Esophagus muscularis mucosa (tissue), 4 donors: Measurements from ENCODE around the gene TTN. TPM values are rescaled to one million over a fixed set of nuclear protein-coding genes. Genes with fewer than 3 reads are reported as not detected.

Experiments
- DNase-seq: peaks from one replicate; pipeline ENCODE4 v3.0.0-alpha.2; 2017; ENCODE audit errors: extremely low spot score
- H3K27ac ChIP-seq, 4 donors: fragments of 200-600 bp; sonication (generic); replicated peaks in 1 of 4; 1 replicate in 3 of 4; 2 replicates in 1 of 4; pipeline ENCODE4 v1.5.1; 2016 to 2019; ENCODE audit warnings: mild to moderate bottlenecking in 1 of 4
- H3K27me3 ChIP-seq, 4 donors: fragments of 200-600 bp; sonication (generic); one replicate each; pipeline versions ENCODE4 v1.5.1 to v1.6.0; 2016 to 2019
- H3K36me3 ChIP-seq, 4 donors: fragments of 200-600 bp; sonication (generic); one replicate each; pipeline ENCODE4 v1.5.1; 2016 to 2019
- H3K4me1 ChIP-seq, 4 donors: fragments of 200-600 bp; sonication (generic); one replicate each; pipeline ENCODE4 v1.5.1; 2016 to 2019
- H3K4me3 ChIP-seq, 4 donors: fragments of 200-600 bp; sonication (generic); 1 replicate in 2 of 4; 2 replicates in 2 of 4; pipeline ENCODE4 v1.5.1; 2016 to 2019; ENCODE audit warnings: mild to moderate bottlenecking in 4 of 4, moderate library complexity in 1 of 4
- H3K9me3 ChIP-seq, 4 donors: fragments of 200-600 bp; sonication (generic); 1 replicate in 3 of 4; 2 replicates in 1 of 4; pipeline ENCODE4 v1.5.1; 2016 to 2019
- EP300 ChIP-seq: sonication (generic); formaldehyde crosslinking; IDR thresholded peaks from one replicate; pipeline ENCODE4 v1.6.1; 2017; ENCODE audit warnings: antibody characterized with exemption
- POLR2A ChIP-seq: fragments of 450-650 bp; IDR thresholded peaks from one replicate; pipeline ENCODE4 v1.6.1; 2017; ENCODE audit warnings: antibody characterized with exemption, moderate library complexity, mild to moderate bottlenecking, low read depth
- POLR2AphosphoS5 ChIP-seq, 2 donors: sonication (generic); formaldehyde crosslinking; IDR thresholded peaks; one replicate each; pipeline ENCODE4 v1.6.1; 2017; ENCODE audit warnings: antibody characterized with exemption in 2 of 2
- WGBS: methylation state at CpG from one replicate; pipeline ENCODE4 v1.1.5; 2018; 5-methylcytosine and 5-hydroxymethylcytosine counted together
- intact Hi-C: fragments of 100-400 bp; cut with DNase I; formaldehyde crosslinking; loops from one replicate; pipeline ENCODE4 v1.15.1; 2023
- total RNA-seq, 4 donors: library from RNA; depleted of rRNA; stranded (reverse); fragments of >200 nt; gene quantifications; one replicate each; pipeline versions ENCODE4 v1.1.0 to v1.2.1, GENCODE V29; 2016
- TF ChIP-seq, protein P1 (sequence below), 3 experiments: fragments of 200-600 bp in 2 of 3; fragments of 450-650 bp in 1 of 3; sonication (generic) in 2 of 3; IDR thresholded peaks; one replicate each; pipeline ENCODE4 v1.5.1; 2017 to 2019; ENCODE audit warnings: antibody characterized with exemption in 3 of 3, mild to moderate bottlenecking in 2 of 3, moderate library complexity in 1 of 3

Gene TTN
- total RNA-seq, 4 donors from 2014 or later = 2.8 to 10.0 (median 8.3) TPM

DNA sequence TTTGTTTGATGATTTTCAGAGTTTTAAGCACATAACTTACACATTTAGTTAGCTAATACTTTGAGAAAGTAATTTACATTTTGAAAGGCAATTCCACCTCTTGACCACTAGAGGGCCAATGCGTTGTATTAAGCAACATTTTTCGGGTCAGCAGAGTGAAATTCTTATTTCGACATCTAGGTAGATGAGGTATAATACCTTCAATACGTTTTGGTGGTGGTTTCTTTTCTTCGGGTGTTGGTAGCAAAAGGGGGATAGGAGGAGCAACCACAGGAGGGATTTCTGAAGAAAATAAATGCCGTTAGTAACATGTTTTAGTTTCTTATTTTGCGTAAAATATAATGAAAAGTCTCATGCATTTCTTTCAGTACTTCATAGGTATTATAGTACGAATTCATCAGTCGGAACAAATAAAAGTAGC lies 106.3 kb downstream of the TTN start:
- intact Hi-C loops = no loop called here
- H3K36me3 ChIP-seq = peaks cover 0 to 93% (median 0%) of the 10 kb centered on the region in 4 donors

DNA sequence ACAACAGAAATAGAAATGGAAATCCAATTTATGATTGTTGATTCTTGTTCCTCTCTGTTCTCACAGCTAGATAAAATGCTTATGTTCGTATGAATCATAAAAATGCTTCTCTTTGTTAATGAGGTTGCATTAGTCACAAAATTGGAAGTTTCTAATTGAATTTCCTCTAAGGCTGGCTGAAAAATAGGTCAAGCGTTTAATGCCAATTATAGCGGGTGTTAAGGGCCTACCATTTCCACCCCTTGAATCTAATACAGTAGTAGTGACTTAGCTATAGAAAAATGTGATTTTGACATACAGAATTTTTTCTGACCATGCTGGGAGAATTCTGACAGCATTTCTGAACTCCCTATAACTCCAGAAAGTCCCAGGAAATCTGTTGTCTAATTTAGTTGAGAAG lies 107.1 kb downstream of the TTN start:
- H3K36me3 ChIP-seq = peaks cover 0 to 93% (median 0%) of the 10 kb centered on the region in 4 donors
- 86% methylated on average over 3 of the region's 3 CpGs for WGBS
- H3K27ac ChIP-seq = no peak overlapping the region
- H3K4me1 ChIP-seq = no peaks in the 10 kb centered on the region
- H3K27me3 ChIP-seq = no peaks in the 10 kb centered on the region
- DNase-seq = no peak
- TF ChIP-seq POLR2AphosphoS5 (IDR thresholded peaks at IDR 0.05) = no peak
- TF ChIP-seq EP300 = no peak
- TF ChIP-seq, protein P1, sequence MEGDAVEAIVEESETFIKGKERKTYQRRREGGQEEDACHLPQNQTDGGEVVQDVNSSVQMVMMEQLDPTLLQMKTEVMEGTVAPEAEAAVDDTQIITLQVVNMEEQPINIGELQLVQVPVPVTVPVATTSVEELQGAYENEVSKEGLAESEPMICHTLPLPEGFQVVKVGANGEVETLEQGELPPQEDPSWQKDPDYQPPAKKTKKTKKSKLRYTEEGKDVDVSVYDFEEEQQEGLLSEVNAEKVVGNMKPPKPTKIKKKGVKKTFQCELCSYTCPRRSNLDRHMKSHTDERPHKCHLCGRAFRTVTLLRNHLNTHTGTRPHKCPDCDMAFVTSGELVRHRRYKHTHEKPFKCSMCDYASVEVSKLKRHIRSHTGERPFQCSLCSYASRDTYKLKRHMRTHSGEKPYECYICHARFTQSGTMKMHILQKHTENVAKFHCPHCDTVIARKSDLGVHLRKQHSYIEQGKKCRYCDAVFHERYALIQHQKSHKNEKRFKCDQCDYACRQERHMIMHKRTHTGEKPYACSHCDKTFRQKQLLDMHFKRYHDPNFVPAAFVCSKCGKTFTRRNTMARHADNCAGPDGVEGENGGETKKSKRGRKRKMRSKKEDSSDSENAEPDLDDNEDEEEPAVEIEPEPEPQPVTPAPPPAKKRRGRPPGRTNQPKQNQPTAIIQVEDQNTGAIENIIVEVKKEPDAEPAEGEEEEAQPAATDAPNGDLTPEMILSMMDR (IDR thresholded peaks at IDR 0.05) = no peak
- TF ChIP-seq POLR2A = no peak
- no peak overlapping the region for H3K4me3 ChIP-seq
- H3K9me3 ChIP-seq = no peaks in the 10 kb centered on the region
- intact Hi-C loops = no loop called here

More for the DNA sequence above, 106.3 kb downstream of the TTN start:
- Histone ChIP-seq H3K9me3 (no peaks in the 10 kb centered on the region), H3K27me3 (no peaks in the 10 kb centered on the region), H3K27ac (no peak overlapping the region), H3K4me1 (no peaks in the 10 kb centered on the region), H3K4me3 (no peak overlapping the region)
- TF ChIP-seq EP300 (no peak), POLR2A (no peak), POLR2AphosphoS5 (IDR thresholded peaks at IDR 0.05) (no peak)
- TF ChIP-seq, protein P1 (IDR thresholded peaks at IDR 0.05) = peak; percentile 29 to 69 (median 44)
- no peak for DNase-seq
- WGBS = 65% methylated on average over 9 of the region's 9 CpGs

DNA sequence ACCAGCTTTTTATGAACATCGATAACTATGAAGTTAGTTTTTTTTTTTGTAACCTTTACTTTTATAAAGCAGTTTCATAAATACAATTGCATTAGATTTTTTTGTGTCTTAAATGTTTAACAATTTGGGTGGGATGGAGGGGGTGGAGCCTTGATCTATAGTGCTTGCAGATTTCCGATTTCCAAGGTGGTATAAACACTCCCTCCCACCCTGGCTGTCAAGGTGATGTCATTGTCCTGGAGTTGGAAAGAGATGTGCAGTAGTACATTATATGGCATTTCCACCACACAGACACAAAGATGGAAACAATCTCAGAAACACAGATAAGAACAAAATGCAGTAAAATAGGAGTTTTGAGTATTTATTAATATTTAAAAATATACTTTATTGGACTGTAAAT lies 114.4 kb downstream of the TTN start:
- no peaks in the 10 kb centered on the region for H3K4me1 ChIP-seq
- H3K9me3 ChIP-seq = no peaks in the 10 kb centered on the region
- TF ChIP-seq, protein P1 (IDR thresholded peaks at IDR 0.05) = no peak
- no peak for TF ChIP-seq POLR2A
- no peak for TF ChIP-seq EP300
- TF ChIP-seq POLR2AphosphoS5 (IDR thresholded peaks at IDR 0.05) = no peak
- intact Hi-C loops = no loop called here
- H3K27ac ChIP-seq = no peak overlapping the region
- 87% methylated on average over 2 of the region's 2 CpGs for WGBS
- no peak for DNase-seq
- H3K27me3 ChIP-seq = no peaks in the 10 kb centered on the region
- H3K4me3 ChIP-seq = no peak overlapping the region
- peaks cover 0 to 100% (median 0%) of the 10 kb centered on the region in 4 donors for H3K36me3 ChIP-seq

DNA sequence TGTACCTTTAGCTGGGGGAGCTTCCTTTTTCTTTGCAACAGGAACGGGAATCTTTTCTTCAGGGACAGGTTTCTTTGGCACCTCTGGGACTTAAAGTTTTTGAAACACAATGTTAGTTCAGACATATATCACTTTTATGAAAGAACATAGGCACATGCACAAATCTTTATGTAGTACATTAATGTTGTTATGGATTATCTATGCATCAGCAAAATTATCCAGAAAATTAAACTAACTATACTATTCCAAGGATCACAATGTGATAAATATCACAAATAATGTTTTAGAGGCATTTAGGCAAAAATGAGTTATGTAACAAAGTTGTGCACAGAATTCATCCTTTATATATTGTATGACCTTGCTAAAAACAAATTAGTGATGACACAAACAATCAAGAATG lies 117.4 kb downstream of the TTN start:
- Histone ChIP-seq H3K36me3 (peaks cover 0 to 97% (median 0%) of the 10 kb centered on the region in 4 donors), H3K27me3 (no peaks in the 10 kb centered on the region), H3K4me3 (no peak overlapping the region), H3K9me3 (no peaks in the 10 kb centered on the region), H3K4me1 (no peaks in the 10 kb centered on the region), H3K27ac (no peak overlapping the region)
- no peak for DNase-seq
- 86% methylated on average over 1 of the region's 1 CpG for WGBS
- intact Hi-C loops = no loop called here
- TF ChIP-seq POLR2AphosphoS5 (IDR thresholded peaks at IDR 0.05) = no peak
- TF ChIP-seq, protein P1 (IDR thresholded peaks at IDR 0.05) = no peak
- no peak for TF ChIP-seq POLR2A
- no peak for TF ChIP-seq EP300

DNA sequence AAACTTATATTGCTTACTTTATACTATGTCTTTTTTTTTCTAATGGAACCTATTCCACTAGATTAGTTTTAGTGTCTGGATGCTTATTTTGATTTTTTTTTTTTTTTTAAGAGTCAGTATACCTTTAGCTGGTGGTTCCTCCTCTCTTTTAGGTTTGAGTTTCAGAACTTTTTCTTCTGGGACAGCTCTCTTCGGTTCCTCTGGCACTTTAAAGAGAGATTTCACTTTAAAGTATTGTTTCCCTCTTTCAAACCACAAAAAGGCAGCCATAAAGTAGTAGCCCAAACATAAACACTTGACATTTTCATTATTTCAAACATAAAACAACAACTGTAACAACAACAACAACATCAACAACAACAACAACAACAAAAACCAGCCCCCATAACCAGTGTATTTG lies 123.3 kb downstream of the TTN start:
- Histone ChIP-seq H3K4me3 (no peak overlapping the region), H3K36me3 (peaks cover 0 to 95% (median 0%) of the 10 kb centered on the region in 4 donors), H3K9me3 (no peaks in the 10 kb centered on the region), H3K27me3 (no peaks in the 10 kb centered on the region), H3K4me1 (no peaks in the 10 kb centered on the region), H3K27ac (no peak overlapping the region)
- TF ChIP-seq POLR2A (no peak), EP300 (no peak), POLR2AphosphoS5 (IDR thresholded peaks at IDR 0.05) (no peak)
- TF ChIP-seq, protein P1 (IDR thresholded peaks at IDR 0.05) = no peak
- no peak for DNase-seq
- intact Hi-C loops = no loop called here
- 67% methylated on average over 1 of the region's 1 CpG for WGBS
